Osteocyte (in vitro differentiated cells): ENCODE results near the gene SCML2. TPM values are rescaled to one million over a fixed set of nuclear protein-coding genes. Genes with fewer than 3 reads are reported as not detected.

Experiments
- DNase-seq: peaks from one replicate; pipeline ENCODE4 v3.0.0; 2021; ENCODE audit warnings: mixed read lengths; ENCODE audit not compliant: unreplicated experiment; ENCODE audit errors: extremely low spot score
- H3K27ac Mint-ChIP-seq: one replicate; pipeline ENCODE4 v1.8.0; 2021; ENCODE audit warnings: mild to moderate bottlenecking, mixed read lengths; ENCODE audit not compliant: unreplicated experiment
- H3K27me3 Mint-ChIP-seq: one replicate; pipeline ENCODE4 v1.8.0; 2021; ENCODE audit warnings: mixed read lengths; ENCODE audit not compliant: unreplicated experiment
- H3K36me3 Mint-ChIP-seq: one replicate; pipeline ENCODE4 v1.8.0; 2021; ENCODE audit warnings: mixed read lengths; ENCODE audit not compliant: unreplicated experiment
- H3K4me1 Mint-ChIP-seq: one replicate; pipeline ENCODE4 v1.8.0; 2021; ENCODE audit warnings: mixed read lengths; ENCODE audit not compliant: unreplicated experiment
- H3K4me3 Mint-ChIP-seq: one replicate; pipeline ENCODE4 v1.8.0; 2021; ENCODE audit warnings: mild to moderate bottlenecking, moderate library complexity, mixed read lengths; ENCODE audit not compliant: unreplicated experiment
- H3K9me3 Mint-ChIP-seq: one replicate; pipeline ENCODE4 v1.8.0; 2021; ENCODE audit warnings: mixed read lengths; ENCODE audit not compliant: unreplicated experiment
- total RNA-seq: library from RNA; stranded (reverse); gene quantifications from 2 replicates; pipeline ENCODE4 v1.2.1, GENCODE V29; 2021
- TF ChIP-seq, protein P1 (sequence below): fragments of 200-600 bp; sonication (generic); IDR thresholded peaks from 2 replicates; pipeline ENCODE4 v1.5.0; 2021; ENCODE audit warnings: antibody characterized with exemption, mild to moderate bottlenecking, moderate library complexity

SCML2 gene
- total RNA-seq, 1 donor from 2014 or later = 3.4 TPM

DNA sequence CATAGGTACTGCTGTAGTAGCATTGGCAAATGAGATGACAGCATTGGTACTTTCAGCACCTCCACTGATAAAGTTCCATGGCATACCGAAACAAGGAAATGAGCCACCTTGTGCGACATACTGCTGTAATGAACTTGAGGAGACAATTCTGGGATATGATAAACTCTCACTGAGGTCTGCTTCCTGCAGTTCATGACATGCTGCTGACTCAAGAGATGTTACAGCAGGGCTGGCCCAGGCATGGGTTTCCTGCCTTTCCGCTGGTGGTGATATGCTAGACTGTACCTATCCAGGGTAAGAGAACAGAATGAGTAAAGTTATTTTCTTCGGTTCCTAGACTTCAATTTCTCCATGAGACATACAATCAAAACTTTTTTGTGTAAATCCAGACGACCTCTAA lies 150.9 kb downstream of the SCML2 start:
- H3K9me3 Mint-ChIP-seq = peaks cover 4% of the 10 kb centered on the region
- H3K4me3 Mint-ChIP-seq = no peak overlapping the region
- peaks cover 3% of the 10 kb centered on the region for H3K27me3 Mint-ChIP-seq
- no peak overlapping the region for H3K27ac Mint-ChIP-seq
- no peaks in the 10 kb centered on the region for H3K4me1 Mint-ChIP-seq
- no peak for DNase-seq
- no peaks in the 10 kb centered on the region for H3K36me3 Mint-ChIP-seq
- TF ChIP-seq, protein P1, sequence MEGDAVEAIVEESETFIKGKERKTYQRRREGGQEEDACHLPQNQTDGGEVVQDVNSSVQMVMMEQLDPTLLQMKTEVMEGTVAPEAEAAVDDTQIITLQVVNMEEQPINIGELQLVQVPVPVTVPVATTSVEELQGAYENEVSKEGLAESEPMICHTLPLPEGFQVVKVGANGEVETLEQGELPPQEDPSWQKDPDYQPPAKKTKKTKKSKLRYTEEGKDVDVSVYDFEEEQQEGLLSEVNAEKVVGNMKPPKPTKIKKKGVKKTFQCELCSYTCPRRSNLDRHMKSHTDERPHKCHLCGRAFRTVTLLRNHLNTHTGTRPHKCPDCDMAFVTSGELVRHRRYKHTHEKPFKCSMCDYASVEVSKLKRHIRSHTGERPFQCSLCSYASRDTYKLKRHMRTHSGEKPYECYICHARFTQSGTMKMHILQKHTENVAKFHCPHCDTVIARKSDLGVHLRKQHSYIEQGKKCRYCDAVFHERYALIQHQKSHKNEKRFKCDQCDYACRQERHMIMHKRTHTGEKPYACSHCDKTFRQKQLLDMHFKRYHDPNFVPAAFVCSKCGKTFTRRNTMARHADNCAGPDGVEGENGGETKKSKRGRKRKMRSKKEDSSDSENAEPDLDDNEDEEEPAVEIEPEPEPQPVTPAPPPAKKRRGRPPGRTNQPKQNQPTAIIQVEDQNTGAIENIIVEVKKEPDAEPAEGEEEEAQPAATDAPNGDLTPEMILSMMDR = no peak

DNA sequence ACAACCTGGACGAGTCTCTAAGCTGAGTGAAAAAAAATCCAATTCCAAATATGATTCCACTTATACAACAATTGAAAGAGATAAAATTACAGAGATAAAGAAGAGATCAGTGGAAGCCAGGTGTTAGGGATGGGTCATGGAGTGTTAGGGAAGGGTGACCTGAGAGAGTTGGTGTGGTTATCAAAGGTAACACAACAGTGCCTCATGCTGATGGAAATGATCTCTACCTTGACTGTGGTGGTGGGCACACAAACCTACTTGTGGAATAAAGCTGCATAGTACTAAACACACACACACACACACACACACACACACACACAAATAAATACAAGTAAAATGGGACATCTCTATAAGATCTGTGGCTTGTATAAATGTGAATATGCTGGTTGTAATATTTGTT lies 159.8 kb downstream of the SCML2 start:
- Mint-ChIP-seq H3K27ac (no peak overlapping the region), H3K27me3 (peaks cover 8% of the 10 kb centered on the region), H3K4me3 (no peak overlapping the region), H3K36me3 (no peaks in the 10 kb centered on the region), H3K9me3 (peaks cover 8% of the 10 kb centered on the region), H3K4me1 (no peaks in the 10 kb centered on the region)
- TF ChIP-seq, protein P1 = no peak
- DNase-seq = no peak

Other genes starting within 250 kb of the SCML2 start
- gene BEND2, start 133.8 kb downstream of the SCML2 start, total RNA-seq = not detected in 2 replicates
- gene CDKL5, start 70.9 kb upstream of the SCML2 start, total RNA-seq = 10.9 and 12.6 TPM in 2 replicates